M059J (cell line): ENCODE data around the gene SMIM33. TPM values are rescaled to one million over a fixed set of nuclear protein-coding genes. Genes with fewer than 3 reads are reported as not detected.
A peak's percentile ranks its signal among the peaks of the same experiment; 100 is the strongest.
"Not testable (repeated sequence)": the region's sequence is repeated elsewhere in the genome, so short reads cannot be mapped to it uniquely, and the experiment has no call there.

Experiments
- DNase-seq: peaks from one replicate; pipeline ENCODE4 v3.0.0-alpha.2; 2012; ENCODE audit warnings: low read depth
- total RNA-seq: library from RNA; depleted of rRNA; stranded (reverse); fragments of >200 nt; shearing (Covaris generic); gene quantifications from 2 replicates; pipeline ENCODE4 v1.2.3, GENCODE V29; 2014

The SMIM33 gene
- total RNA-seq, 1 experiment from 2014 or later: not detected

DNA sequence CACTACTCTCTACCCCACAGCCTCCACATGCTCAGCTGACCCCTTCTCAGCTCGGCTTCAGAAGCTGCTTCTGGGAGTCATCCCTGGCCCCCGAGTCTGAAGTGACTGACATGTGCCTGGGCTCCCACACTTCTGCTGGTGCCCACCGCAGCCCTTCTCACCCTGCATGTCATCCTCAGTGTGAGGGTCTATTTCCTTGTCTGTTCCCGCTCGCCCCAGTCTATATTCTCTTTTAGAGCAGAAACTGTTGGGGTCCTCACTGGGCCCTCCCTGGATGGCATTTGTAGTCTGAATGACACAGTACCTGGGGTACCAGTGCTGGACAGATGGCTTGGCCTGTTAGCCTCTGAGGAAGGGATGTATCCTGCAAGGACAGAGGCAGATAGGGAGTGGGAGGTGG lies 13.6 kb upstream of the SMIM33 start:
- DNase-seq: no peak

DNA sequence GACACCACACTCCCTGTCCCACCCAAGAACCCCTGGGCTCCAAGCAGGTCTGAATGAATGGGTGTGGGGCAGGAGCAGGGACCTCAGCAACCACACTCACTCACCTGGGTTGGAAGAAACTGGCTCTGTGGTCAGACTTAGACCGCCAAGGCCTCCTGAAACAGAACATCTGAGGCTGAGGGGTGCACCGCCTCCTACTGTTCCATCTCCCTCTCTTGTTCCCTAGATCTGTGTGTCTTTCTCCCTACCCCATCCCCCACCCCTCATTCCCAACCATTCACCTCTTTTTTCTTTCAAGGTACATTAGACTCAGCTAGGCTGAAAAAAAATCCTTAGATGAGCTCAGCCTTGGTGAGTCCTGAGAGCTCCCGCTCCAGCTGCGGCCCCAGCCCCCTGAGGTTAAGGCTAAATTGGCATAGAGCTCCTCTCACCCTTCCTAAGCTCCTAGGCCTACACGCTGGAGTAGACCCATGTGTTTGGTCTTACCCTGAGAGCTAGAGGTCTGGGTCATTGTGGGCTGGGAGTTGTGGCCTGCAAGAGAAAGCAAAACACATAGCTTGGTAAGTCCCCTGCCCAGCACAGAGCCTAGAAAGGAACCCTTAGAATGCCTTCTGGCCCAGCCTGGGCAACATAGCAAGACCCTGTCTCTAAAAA lies 13.0 kb upstream of the SMIM33 start:
- DNase-seq: no peak

DNA sequence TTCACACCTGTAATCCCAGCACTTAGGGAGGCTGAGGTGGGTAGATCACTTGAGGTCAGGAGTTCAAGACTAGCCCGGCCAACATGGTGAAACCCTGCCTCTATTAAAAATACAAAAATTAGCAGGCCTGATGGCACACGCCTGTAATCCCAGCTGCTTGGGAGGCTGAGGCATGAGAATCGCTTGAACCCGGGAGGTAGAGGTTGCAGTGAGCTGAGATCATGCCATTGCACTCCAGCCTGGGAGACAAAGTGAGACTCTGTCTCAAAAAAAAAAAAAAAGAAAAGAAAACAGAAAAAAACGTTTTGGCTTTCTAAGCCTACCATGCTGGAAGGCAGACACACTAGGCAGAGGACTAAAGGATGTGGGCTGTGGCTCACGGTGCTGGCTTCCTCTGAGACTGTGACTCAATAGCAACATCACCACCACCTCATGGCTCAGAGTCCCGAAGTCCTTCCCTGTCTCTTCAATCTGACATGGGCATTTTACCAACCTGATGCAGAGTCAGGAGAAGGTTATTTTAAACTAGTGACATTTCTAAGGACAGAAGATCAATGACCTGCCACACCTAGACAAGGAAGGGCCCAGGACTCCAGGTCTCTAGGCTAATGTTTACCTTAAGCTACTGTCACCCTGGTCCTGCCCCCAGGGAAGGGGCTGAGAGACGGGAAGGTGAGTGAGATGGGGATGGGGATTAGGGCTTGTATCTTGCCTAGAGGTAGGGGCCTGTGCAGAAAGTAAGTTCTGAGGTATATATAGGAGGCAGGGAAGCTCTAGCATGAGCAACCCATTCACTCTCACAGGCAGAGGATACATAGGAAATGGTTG lies 12.0 kb upstream of the SMIM33 start:
- DNase-seq: peak; percentile 90

DNA sequence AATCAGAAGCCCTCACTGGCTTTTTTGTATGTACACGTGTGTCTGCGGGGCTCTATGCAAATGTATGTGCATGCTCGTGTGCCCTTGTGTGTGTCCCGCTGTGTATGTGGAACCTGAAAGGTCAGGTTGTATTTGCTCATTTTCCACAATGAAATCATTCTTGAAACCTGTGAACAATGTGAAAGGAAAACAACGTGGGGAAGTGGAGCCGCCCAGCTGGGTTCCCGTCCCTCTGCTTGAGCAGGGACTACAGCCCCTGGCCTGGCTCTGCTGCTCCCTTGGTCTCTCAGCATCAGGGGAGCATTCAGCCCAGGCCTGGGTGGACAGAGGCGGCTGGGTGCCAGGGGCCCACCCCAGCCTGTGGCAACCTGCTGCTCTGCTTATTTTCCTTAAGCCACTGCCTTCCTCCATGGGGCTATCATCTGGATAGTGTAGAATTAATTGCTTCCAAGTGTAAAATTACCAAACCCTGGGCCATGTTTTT lies 11.3 kb upstream of the SMIM33 start:
- no peak for DNase-seq

DNA sequence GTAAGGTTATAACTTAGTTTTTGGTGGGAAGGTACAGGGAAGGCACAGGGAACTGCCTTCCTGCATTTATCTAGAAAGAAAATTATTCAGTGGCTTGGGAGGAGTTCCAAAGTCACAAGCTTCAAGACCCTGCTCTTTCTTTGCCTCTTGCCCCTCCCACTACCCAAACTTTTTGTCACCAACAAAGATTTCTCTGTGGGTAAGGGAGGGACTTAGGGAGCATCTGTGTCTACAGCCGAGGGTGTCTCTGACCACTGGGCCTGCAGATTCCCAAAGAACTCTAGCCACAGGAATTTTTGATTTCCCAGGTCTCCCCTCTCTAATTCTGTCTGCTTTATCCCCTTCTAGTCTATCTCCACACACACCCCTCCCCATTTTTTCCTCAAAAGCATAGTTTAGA lies 10.3 kb upstream of the SMIM33 start:
- DNase-seq: peak; percentile 42

- no peak for DNase-seq
Measured at GRCh38 chr5:139461176-139461575, 9.6 kb upstream of the SMIM33 start.

GRCh38 chr5:139461698-139462097 lies 9.1 kb upstream of the SMIM33 start:
- DNase-seq: peak; percentile 82

- no peak for DNase-seq
Measured at GRCh38 chr5:139462586-139463276, 8.1 kb upstream of the SMIM33 start, which contains the start of gene ECSCR. ECSCR (minus strand) TSS chr5:139462743; CDS start chr5:139462670, 73 bp downstream.

DNA sequence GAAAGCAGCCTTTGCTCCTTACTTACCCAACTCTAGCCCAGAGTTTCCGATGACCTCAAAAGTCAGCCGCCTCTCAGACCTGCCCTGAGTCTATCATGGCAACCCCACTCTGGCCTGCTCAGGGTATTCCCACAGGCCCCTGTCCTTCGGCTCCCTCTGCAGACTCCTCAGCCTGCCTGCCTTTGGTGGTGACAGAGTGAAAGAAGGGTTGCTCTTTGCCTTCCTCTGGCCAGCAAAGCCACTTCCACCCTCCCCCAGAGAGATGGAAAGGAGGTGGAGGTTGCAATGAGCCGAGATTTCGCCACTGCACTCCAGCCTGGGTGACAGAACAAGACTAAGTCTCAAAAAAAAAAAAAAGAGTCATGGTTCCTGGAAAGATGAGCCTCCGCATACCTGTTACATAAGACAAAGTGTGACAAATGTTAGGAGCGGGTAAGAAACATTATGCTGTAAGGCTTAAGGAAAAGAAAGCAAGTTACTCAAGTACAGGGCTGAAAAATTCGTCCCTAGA lies 2.3 kb upstream of the SMIM33 start:
- no peak for DNase-seq

DNA sequence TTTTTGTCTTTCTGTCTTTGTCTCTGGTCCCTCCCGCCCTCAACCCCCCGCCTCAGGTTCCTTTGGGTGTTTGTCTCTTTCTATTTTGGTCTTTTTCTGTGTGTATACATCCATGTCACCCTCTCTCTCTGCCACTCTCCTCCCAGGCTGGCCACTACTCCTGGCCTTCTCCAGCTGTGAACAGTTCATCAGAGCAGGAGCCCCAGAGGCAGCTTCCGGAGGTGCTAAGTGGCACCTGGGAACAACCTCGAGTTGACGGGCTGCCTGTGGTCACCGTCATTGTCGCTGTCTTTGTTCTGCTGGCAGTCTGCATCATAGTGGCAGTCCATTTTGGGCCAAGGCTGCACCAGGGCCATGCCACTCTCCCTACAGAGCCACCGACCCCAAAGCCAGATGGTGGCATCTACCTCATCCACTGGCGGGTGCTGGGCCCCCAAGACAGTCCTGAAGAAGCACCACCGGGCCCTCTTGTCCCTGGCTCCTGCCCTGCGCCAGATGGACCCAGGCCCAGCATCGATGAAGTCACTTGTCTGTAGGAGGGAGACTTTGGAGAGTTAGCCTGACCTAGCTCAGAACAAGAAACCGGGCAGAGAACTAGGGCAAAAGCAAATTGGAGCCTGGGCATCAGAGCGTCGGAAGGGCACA lies 1.7 kb downstream of the SMIM33 start:
- DNase-seq: no peak

DNA sequence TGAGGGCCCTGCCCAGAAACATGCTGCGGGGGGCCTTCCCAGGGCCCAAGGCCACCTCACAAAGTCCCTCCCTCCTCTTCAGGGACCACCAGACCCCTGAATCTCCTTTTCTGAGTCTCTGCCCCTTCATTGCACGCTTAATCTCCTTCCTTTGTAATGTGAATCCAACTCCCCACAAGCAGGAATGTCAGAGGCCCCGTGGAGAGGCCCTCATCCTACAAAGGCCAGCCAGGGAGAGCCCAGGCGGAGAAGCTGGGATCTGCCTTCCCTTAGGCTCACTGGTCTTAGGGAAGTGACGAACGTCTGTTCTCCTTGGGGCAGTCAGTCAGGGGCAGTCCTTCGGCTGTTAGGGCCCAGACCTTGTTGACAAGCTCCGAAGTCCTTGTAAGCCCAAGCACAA lies 2.3 kb downstream of the SMIM33 start:
- no peak for DNase-seq

GRCh38 chr5:139473565-139473964 lies 2.8 kb downstream of the SMIM33 start:
- peak; percentile 27 for DNase-seq

DNA sequence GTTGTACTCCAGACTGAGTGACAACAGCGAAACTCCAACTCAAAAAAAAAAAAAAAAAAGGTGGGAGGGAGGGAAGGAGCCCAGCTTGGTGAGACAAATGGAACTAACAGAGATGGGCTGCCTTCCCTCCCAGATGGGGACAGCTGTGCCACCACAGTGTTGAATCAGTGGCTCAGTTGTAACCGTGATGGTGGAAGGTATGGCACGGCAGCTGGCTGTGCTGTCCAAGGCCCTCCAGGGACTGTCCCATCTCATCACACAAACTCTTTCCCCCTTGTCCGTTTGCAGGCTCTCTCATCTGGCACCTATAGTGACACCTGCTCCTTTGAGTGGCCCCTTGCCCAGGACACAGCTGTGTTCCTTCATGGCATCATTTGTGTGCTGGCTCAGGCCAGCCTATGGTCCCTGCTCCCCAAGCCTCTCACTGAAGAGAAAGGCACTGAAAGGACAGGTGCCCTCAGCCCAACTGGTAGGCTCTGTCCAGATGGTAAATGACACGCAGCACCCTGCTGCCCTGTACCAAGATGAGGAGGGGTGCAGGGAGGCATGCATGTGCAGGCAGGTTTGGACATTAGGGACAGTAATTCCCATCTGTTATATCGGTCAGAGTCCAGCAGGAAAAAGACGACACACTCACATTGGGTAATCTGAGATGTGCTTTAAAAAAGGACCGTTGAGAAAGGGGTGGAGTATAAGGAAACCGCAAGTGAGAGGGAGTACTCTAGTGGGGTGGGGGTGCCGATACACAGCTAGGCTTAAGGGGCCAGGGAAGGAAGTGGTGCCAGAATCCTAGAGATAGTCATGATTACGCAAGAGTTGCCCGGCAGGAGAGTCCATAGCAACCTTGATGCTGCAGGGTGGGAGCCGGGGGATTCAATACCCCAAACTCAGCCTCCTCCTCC lies 4.3 kb downstream of the SMIM33 start:
- DNase-seq: peak; percentile 74

DNA sequence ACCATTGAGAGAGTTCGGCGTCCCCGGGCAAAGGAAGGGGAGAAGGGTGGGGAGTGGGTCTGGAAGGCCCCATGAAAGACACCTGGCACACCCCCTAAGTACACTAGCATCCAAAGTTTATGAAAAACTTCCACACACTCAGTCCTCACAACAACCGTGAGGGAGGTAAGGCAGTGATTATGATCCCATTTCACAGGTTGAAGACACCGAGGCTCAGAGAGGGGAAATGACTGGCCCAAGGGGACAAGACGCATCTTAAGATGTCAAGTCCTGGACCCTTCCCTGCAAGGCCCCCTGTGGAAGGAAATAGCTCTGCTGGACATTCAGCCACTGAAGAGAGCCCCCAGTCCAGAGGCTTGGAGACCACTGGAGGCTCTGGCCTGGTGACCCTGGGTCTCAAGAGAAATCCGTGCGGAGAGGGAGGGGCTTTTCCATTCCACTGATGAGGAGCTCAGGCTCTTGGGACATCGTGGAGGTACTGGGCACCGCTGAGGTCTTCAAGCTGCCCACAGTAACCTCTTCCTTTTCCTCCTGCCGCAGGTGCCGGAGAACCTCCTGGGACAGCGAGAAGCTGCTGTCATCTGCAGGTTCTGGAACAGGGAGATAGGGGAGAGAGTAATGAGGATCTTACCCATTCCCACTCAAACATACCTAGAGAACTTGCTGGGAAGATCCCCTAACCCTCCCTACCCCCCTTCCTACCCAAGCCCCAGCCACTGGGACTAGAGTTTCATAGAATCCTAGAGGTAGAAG lies 5.2 kb downstream of the SMIM33 start:
- DNase-seq: no peak

- not testable (repeated sequence) for DNase-seq
Measured at GRCh38 chr5:139478657-139479423, 8.0 kb downstream of the SMIM33 start.

DNA sequence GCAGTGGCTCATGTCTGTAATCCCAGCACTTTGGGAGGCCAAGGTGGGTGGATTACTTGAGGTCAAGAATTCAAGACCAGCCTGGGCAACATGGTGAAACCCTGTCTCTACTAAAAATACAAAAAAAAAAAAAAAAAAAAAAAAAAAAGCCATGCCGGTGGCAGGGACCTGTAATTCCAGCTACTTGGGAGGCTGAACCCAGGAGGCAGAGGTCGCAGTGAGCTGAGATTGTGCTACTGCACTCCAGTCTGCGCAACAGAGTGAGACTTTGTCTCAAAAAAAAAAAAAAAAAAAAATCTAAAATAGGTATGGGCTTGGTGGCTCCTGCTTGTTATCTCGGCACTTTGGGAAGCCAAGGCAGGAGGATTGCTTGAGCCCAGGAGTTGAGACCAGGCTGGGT lies 8.9 kb downstream of the SMIM33 start:
- DNase-seq: not testable (repeated sequence)

DNA sequence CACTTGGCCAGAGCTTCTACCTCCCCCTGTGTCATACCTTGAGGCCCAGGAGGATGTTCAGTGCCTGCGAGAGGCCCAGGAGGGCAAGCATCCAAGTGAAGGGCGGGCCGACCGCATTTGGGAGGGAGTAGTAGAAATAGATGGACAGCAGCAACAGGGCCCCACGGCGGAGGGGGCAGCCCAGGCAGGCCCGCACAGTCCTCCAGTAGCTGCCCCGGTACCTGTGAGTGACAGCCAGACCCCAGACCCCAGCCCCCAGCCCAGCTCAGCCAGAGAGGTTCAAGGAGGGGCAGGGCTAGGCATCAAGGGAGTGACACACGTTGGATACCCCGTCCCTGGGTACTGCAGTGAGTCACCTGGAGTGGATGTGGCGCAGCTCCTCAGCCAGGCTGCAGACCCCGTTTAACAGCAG lies 10.3 kb downstream of the SMIM33 start:
- no peak for DNase-seq

- peak; percentile 60 for DNase-seq
Measured at GRCh38 chr5:139481580-139482049, 10.8 kb downstream of the SMIM33 start.
